T-helper 22 cell (primary cell): ENCODE results near the gene TK2.
"Not testable (repeated sequence)": the region's sequence is repeated elsewhere in the genome, so short reads cannot be mapped to it uniquely, and the experiment has no call there.

Source experiments
- DNase-seq: peaks from one replicate; pipeline ENCODE4 v3.0.0-alpha.2; 2020; ENCODE audit warnings: low read depth

Gene TK2

GRCh38 chr16:66572356-66572755 lies 22.4 kb upstream of the TK2 start:
- DNase-seq: no peak

GRCh38 chr16:66569827-66570405 lies 20.0 kb upstream of the TK2 start:
- no peak for DNase-seq

GRCh38 chr16:66569131-66569530 lies 19.2 kb upstream of the TK2 start:
- DNase-seq: no peak

- no peak for DNase-seq
These were observed 18.4 kb upstream of the TK2 start for GRCh38 chr16:66568355-66568754.

- not testable (repeated sequence) for DNase-seq
These were observed 17.3 kb upstream of the TK2 start for GRCh38 chr16:66567270-66567669.

- no peak for DNase-seq
These were observed 16.4 kb upstream of the TK2 start, which contains the start of gene CMTM1 for GRCh38 chr16:66566051-66566901. CMTM1 (plus strand) TSS chr16:66566439; CDS start chr16:66566514, 75 bp downstream.

- no peak for DNase-seq
These were observed 13.8 kb upstream of the TK2 start for GRCh38 chr16:66563574-66564334.

- DNase-seq: no peak
These were observed 13.1 kb upstream of the TK2 start for GRCh38 chr16:66562986-66563385.

- no peak for DNase-seq
These were observed 12.5 kb upstream of the TK2 start for GRCh38 chr16:66562409-66562808.

- no peak for DNase-seq
These were observed 11.6 kb upstream of the TK2 start for GRCh38 chr16:66561381-66562080.

- DNase-seq: no peak
These were observed 10.2 kb upstream of the TK2 start for GRCh38 chr16:66560107-66560506.

- DNase-seq: no peak
These were observed 4.6 kb upstream of the TK2 start for GRCh38 chr16:66554495-66554894.

- DNase-seq: no peak
These were observed 4.1 kb upstream of the TK2 start for GRCh38 chr16:66554021-66554420.

GRCh38 chr16:66553223-66553622 lies 3.3 kb upstream of the TK2 start:
- DNase-seq: no peak

- peak; percentile 80 for DNase-seq
These were observed 2.6 kb upstream of the TK2 start, which contains the start of gene CKLF for GRCh38 chr16:66552286-66553177. CKLF (plus strand) TSS chr16:66552576; CDS start chr16:66552716, 140 bp downstream.

- no peak for DNase-seq
These were observed 1.9 kb upstream of the TK2 start for GRCh38 chr16:66551788-66552285.

GRCh38 chr16:66551348-66551759 lies 1.4 kb upstream of the TK2 start:
- peak; percentile 51 for DNase-seq

- DNase-seq: no peak
These were observed 1.1 kb downstream of the TK2 start for GRCh38 chr16:66548868-66549267.

GRCh38 chr16:66548068-66548467 lies 1.9 kb downstream of the TK2 start:
- DNase-seq: no peak

- no peak for DNase-seq
These were observed 2.6 kb downstream of the TK2 start for GRCh38 chr16:66547101-66547989.
